Measurements from ENCODE around the gene LYPD6.
A peak's percentile ranks its signal among the peaks of the same experiment; 100 is the strongest.
"Not testable (repeated sequence)": the region's sequence is repeated elsewhere in the genome, so short reads cannot be mapped to it uniquely, and the experiment has no call there.

LYPD6 gene

DNA sequence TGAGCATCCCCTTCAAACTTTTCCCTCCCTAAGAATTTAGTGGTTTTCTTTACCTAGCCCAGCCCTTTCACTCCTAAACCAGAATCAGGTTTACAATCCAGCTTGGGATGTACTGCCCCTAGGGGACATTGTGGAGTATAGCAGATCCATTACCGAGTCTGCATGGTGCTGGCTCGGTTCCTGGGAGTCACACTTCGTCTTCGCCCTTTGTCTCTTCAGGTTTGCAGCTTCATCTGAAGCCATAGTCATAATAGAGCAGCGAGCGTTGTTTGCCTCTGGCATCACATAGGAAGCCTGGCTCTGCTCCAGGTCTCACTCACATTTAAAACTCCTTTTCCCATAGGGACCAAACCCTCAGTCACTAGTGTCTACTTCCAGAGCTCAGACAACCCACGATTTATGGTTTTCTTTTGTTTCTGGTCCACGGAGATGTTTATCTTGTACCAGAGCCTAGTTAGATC, 16.8 kb upstream of the LYPD6 start:
- Histone ChIP-seq H3K4me3 (IDR thresholded peaks at IDR 0.05; ENCODE audit: insufficient read depth, low read depth, low read length) (no peak overlapping the region), H3K27me3 (ENCODE audit: insufficient read depth, low read depth) (no peaks in the 10 kb centered on the region), H3K4me1 (ENCODE audit: low read depth, poor library complexity, severe bottlenecking) (no peaks in the 10 kb centered on the region), H3K9ac (no peak overlapping the region), H3K27ac (no peak overlapping the region), H4K20me1 (ENCODE audit: insufficient read depth) (no peaks in the 10 kb centered on the region), H3K4me2 (no peak overlapping the region), H2AFZ (ENCODE audit: low read depth) (no peak overlapping the region), H3K36me3 (ENCODE audit: insufficient read depth) (no peaks in the 10 kb centered on the region), H3K79me2 (ENCODE audit: insufficient read depth, low read depth) (no peaks in the 10 kb centered on the region)
- TF ChIP-seq, protein P1, sequence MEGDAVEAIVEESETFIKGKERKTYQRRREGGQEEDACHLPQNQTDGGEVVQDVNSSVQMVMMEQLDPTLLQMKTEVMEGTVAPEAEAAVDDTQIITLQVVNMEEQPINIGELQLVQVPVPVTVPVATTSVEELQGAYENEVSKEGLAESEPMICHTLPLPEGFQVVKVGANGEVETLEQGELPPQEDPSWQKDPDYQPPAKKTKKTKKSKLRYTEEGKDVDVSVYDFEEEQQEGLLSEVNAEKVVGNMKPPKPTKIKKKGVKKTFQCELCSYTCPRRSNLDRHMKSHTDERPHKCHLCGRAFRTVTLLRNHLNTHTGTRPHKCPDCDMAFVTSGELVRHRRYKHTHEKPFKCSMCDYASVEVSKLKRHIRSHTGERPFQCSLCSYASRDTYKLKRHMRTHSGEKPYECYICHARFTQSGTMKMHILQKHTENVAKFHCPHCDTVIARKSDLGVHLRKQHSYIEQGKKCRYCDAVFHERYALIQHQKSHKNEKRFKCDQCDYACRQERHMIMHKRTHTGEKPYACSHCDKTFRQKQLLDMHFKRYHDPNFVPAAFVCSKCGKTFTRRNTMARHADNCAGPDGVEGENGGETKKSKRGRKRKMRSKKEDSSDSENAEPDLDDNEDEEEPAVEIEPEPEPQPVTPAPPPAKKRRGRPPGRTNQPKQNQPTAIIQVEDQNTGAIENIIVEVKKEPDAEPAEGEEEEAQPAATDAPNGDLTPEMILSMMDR (conservative IDR thresholded peaks at IDR 0.05; ENCODE audit: low read depth, low read length), result peak; percentile 83

DNA sequence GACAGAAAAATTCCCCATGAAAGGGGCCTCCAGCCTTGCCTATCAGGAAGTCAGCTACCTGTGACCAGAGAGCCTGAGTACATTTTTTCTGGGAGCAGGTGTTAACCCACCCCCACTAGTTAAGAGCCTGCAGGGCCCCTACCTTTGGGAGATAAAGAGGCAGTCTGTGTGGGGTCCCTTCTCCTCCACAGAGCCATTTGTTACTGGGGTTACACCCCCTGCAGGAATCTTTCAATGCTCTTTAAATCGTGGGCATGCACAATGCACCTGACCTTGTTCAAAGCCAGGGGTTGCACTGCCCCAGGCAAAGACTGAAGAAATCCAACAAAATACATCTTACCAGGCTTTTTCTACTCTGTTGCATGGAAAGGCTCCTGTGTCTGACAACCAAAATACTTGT, 15.7 kb upstream of the LYPD6 start:
- Histone ChIP-seq H3K79me2 (ENCODE audit: insufficient read depth, low read depth) (no peaks in the 10 kb centered on the region), H3K9ac (no peak overlapping the region), H2AFZ (ENCODE audit: low read depth) (no peak overlapping the region), H3K27ac (no peak overlapping the region), H3K4me3 (IDR thresholded peaks at IDR 0.05; ENCODE audit: insufficient read depth, low read depth, low read length) (no peak overlapping the region), H3K4me2 (no peak overlapping the region), H3K4me1 (ENCODE audit: low read depth, poor library complexity, severe bottlenecking) (no peaks in the 10 kb centered on the region), H3K36me3 (ENCODE audit: insufficient read depth) (no peaks in the 10 kb centered on the region), H3K27me3 (ENCODE audit: insufficient read depth, low read depth) (no peaks in the 10 kb centered on the region), H4K20me1 (ENCODE audit: insufficient read depth) (no peaks in the 10 kb centered on the region)
- TF ChIP-seq, protein P1 (conservative IDR thresholded peaks at IDR 0.05; ENCODE audit: low read depth, low read length), result no peak

DNA sequence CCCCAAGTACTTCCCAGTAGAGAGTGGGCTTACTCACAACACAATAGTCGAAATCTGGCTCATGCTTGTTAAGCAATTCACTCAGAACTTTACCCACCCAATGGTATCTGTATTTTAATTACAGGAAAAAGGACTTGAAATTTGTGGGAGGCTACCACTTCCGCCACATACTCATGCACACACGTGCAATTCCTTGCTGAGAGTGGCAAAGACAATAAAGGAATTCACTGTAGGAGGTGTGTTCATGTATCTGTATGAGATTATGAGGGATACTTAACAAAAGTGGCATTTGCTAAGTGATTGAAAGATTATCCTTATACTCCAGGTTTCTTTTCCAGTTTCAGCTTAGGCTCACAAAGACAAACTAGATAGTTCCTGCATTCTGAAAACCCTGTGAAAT, 14.9 kb upstream of the LYPD6 start:
- no peak overlapping the region for H3K9ac ChIP-seq
- no peak overlapping the region for H3K4me2 ChIP-seq
- H3K79me2 ChIP-seq (ENCODE audit: insufficient read depth, low read depth), result no peaks in the 10 kb centered on the region
- no peak overlapping the region for H3K4me3 ChIP-seq (IDR thresholded peaks at IDR 0.05; ENCODE audit: insufficient read depth, low read depth, low read length)
- H3K27ac ChIP-seq, result no peak overlapping the region
- TF ChIP-seq, protein P1 (conservative IDR thresholded peaks at IDR 0.05; ENCODE audit: low read depth, low read length), result no peak
- no peaks in the 10 kb centered on the region for H4K20me1 ChIP-seq (ENCODE audit: insufficient read depth)
- H3K27me3 ChIP-seq (ENCODE audit: insufficient read depth, low read depth), result no peaks in the 10 kb centered on the region
- no peaks in the 10 kb centered on the region for H3K36me3 ChIP-seq (ENCODE audit: insufficient read depth)
- H2AFZ ChIP-seq (ENCODE audit: low read depth), result no peak overlapping the region
- H3K4me1 ChIP-seq (ENCODE audit: low read depth, poor library complexity, severe bottlenecking), result no peaks in the 10 kb centered on the region

DNA sequence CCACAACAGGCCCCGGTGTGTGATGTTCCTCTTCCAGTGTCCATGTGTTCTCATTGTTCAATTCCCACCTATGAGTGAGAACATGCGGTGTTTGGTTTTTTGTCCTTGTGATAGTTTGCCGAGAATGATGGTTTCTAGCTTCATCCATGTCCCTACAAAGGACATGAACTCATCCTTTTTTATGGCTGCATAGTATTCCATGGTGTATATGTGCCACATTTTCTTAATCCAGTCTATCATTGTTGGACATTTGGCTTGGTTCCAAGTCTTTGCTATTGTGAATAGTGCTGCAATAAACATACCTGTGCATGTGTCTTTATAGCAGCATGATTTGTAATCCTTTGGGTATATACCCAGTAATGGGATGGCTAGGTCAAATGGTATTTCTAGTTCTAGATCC, 11.8 kb upstream of the LYPD6 start:
- H3K79me2 ChIP-seq (ENCODE audit: insufficient read depth, low read depth); H3K27me3 ChIP-seq (ENCODE audit: insufficient read depth, low read depth); H2AFZ ChIP-seq (ENCODE audit: low read depth); H3K4me3 ChIP-seq (IDR thresholded peaks at IDR 0.05; ENCODE audit: insufficient read depth, low read depth, low read length); H3K4me2 ChIP-seq; H4K20me1 ChIP-seq (ENCODE audit: insufficient read depth); H3K9ac ChIP-seq; H3K27ac ChIP-seq; H3K4me1 ChIP-seq (ENCODE audit: low read depth, poor library complexity, severe bottlenecking); H3K36me3 ChIP-seq (ENCODE audit: insufficient read depth): not testable (repeated sequence)

DNA sequence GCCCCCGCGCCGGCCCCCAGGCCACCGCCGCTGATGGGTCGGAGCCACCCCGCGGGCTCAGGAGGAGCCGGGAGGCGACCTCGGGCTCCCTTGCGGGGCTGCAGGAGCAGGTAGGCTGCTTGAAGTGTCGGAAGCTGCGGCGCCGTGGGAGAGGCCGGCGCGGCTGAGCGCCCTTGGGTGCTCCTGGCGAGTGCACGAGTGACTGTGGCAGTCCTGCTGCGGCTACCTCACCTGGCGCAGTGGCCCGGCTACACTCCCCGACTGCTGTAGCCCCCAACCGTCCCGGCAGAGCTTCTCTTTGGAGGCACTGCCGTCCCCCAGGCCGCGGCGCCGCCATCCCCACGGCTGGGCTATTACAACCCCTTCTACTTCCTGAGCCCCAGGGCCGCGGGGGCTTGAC, 10.0 kb upstream of the LYPD6 start:
- Histone ChIP-seq H3K79me2 (ENCODE audit: insufficient read depth, low read depth) (no peaks in the 10 kb centered on the region), H3K4me1 (ENCODE audit: low read depth, poor library complexity, severe bottlenecking) (no peaks in the 10 kb centered on the region), H3K4me3 (IDR thresholded peaks at IDR 0.05; ENCODE audit: insufficient read depth, low read depth, low read length) (no peak overlapping the region), H4K20me1 (ENCODE audit: insufficient read depth) (no peaks in the 10 kb centered on the region), H3K9ac (no peak overlapping the region), H3K27me3 (ENCODE audit: insufficient read depth, low read depth) (no peaks in the 10 kb centered on the region), H2AFZ (ENCODE audit: low read depth) (no peak overlapping the region), H3K36me3 (ENCODE audit: insufficient read depth) (no peaks in the 10 kb centered on the region), H3K27ac (no peak overlapping the region), H3K4me2 (no peak overlapping the region)
- TF ChIP-seq, protein P1 (conservative IDR thresholded peaks at IDR 0.05; ENCODE audit: low read depth, low read length), result no peak
